GM08714 (cell line): ENCODE results near the gene RFPL3.
"Not testable (repeated sequence)": the region's sequence is repeated elsewhere in the genome, so short reads cannot be mapped to it uniquely, and the experiment has no call there.

Experiments
- H3K4me3 ChIP-seq: fragments of 200-500 bp; sonication (Bioruptor generic); 2 replicates; pipeline ENCODE4 v1.5.1; 2014; ENCODE audit warnings: mild to moderate bottlenecking, low read length, inconsistent platforms
- ZNF274 ChIP-seq: IDR thresholded peaks from 2 replicates; pipeline ENCODE4 v1.6.1; 2012; ENCODE audit warnings: mild to moderate bottlenecking, low read depth, low read length

Gene RFPL3

GRCh38 chr22:32354360-32355351 is 3.0 kb upstream of the RFPL3 start:
- no peak for TF ChIP-seq ZNF274
- no peak overlapping the region for H3K4me3 ChIP-seq

- TF ChIP-seq ZNF274: no peak
- H3K4me3 ChIP-seq: no peak overlapping the region
Observed at GRCh38 chr22:32355760-32356159, 1.9 kb upstream of the RFPL3 start.

- H3K4me3 ChIP-seq: not testable (repeated sequence)
Observed at GRCh38 chr22:32360096-32360495, 2.4 kb downstream of the RFPL3 start.

GRCh38 chr22:32361257-32361656 is 3.6 kb downstream of the RFPL3 start:
- H3K4me3 ChIP-seq: no peak overlapping the region
- TF ChIP-seq ZNF274: no peak

GRCh38 chr22:32364210-32364609 is 6.5 kb downstream of the RFPL3 start:
- H3K4me3 ChIP-seq: no peak overlapping the region
- TF ChIP-seq ZNF274: no peak

- H3K4me3 ChIP-seq: no peak overlapping the region
- no peak for TF ChIP-seq ZNF274
Observed at GRCh38 chr22:32375678-32376450, 18.2 kb downstream of the RFPL3 start.

GRCh38 chr22:32376681-32377080 is 19.0 kb downstream of the RFPL3 start:
- H3K4me3 ChIP-seq: no peak overlapping the region
- TF ChIP-seq ZNF274: no peak

- TF ChIP-seq ZNF274: no peak
- no peak overlapping the region for H3K4me3 ChIP-seq
Observed at GRCh38 chr22:32378707-32379272, 21.1 kb downstream of the RFPL3 start.

GRCh38 chr22:32380991-32381390 is 23.3 kb downstream of the RFPL3 start:
- TF ChIP-seq ZNF274: no peak
- H3K4me3 ChIP-seq: no peak overlapping the region

- no peak overlapping the region for H3K4me3 ChIP-seq
- no peak for TF ChIP-seq ZNF274
Observed at GRCh38 chr22:32385681-32386080, 28.0 kb downstream of the RFPL3 start.

GRCh38 chr22:32389685-32390084 is 32.0 kb downstream of the RFPL3 start:
- TF ChIP-seq ZNF274: no peak
- H3K4me3 ChIP-seq: no peak overlapping the region

GRCh38 chr22:32395107-32395506 is 37.4 kb downstream of the RFPL3 start:
- no peak for TF ChIP-seq ZNF274
- no peak overlapping the region for H3K4me3 ChIP-seq

- TF ChIP-seq ZNF274: no peak
- H3K4me3 ChIP-seq: no peak overlapping the region
Observed at GRCh38 chr22:32396255-32396654, 38.6 kb downstream of the RFPL3 start.

GRCh38 chr22:32396746-32397145 is 39.1 kb downstream of the RFPL3 start:
- no peak overlapping the region for H3K4me3 ChIP-seq
- TF ChIP-seq ZNF274: no peak
